LoVo (cell line): ENCODE measurements around the gene ZNF516.
"Not testable (repeated sequence)": the region's sequence is repeated elsewhere in the genome, so short reads cannot be mapped to it uniquely, and the experiment has no call there.

ENCODE experiments used
- DNase-seq: peaks from one replicate; pipeline ENCODE4 v3.0.0-alpha.2; 2016; ENCODE audit warnings: low spot score

Gene ZNF516

GRCh38 chr18:76495006-76495370 lies at the start of gene ZNF516:
ZNF516 (minus strand) TSS chr18:76495242; CDS start chr18:76443054, 52,188 bp downstream.
- DNase-seq: no peak

GRCh38 chr18:76538846-76539245 lies 43.8 kb upstream of the ZNF516 start:
- no peak for DNase-seq

- no peak for DNase-seq
Observed at GRCh38 chr18:76537621-76538020, 42.6 kb upstream of the ZNF516 start.

DNA sequence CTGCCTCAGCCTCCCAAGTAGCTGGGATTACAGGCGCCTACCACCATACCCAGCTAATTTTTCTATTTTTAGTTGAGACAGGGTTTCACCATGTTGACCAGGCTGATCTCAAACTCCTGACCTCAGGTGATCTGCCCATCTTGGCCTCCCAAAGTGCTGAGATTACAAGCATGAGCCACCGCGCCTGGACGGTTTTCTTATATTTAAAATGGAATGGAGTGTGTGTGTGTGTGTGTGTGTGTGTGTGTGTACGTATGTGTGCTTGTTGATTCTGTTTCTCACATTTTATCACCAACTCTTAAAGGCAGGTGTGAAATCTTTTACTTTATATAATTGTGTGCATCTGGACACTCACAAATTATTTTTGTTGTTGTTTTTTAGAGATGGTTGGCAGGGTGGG lies 41.6 kb upstream of the ZNF516 start:
- not testable (repeated sequence) for DNase-seq

DNA sequence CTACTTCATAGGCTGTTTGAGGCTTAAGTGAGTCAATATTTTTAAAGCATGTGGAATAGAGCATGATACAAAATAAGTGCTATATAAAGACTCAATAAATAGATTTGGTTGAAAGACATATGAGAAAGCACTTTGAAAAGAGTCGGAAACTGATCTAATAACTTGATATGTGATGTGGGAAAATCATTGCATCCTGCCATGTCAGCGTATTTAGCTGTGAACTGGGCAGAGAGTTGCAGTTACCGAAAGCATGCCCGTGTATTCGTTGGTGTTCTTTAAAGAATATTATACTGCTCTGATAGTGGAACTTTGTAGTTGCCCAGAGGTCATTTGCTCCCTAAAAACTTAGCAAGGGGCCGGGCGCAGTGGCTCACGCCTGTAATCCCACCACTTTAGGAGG lies 37.8 kb upstream of the ZNF516 start:
- no peak for DNase-seq

GRCh38 chr18:76530846-76531245 lies 35.8 kb upstream of the ZNF516 start:
- no peak for DNase-seq

DNA sequence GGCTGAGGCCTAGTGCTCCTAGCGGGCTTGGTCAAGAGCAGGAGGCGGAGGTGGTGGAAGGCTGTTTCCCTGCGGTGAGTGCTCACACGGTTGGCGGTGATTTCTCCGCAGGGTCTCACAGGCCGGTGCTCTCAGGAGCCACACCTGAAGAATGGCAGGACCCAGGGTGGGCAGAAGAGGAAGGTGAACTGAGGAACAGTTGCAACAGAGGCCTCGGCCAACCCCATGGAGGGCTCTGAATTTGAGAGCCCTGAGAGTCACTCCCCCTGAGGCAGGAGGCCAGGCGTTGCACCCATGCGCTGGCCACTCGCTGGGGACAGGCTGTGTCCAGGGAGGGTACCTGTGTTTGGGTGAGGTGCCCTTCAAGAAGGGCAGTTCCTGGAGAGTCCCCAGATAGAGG lies 35.3 kb upstream of the ZNF516 start:
- DNase-seq: no peak

DNA sequence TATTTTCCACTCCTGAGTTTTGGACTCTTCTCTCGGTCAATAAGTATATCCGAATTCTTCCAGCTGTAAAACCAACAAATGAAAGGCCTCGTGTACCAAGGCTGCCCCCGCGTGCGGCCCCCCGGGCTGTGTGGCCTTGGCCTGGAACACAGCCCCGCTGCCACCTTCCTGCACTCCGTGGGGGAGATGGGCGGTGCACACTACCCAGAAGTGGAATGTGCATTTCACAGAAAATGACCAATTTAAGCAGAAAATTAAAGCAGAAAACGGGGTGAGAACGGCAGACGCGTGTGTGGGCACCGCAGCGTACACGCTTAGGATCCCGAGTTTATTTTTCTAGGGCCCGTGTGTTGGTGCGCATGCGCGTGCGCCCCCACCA lies 34.4 kb upstream of the ZNF516 start:
- DNase-seq: no peak

GRCh38 chr18:76528477-76529432 lies 33.7 kb upstream of the ZNF516 start:
- DNase-seq: no peak

- no peak for DNase-seq
Observed at GRCh38 chr18:76525911-76526310, 30.9 kb upstream of the ZNF516 start.

GRCh38 chr18:76524900-76525698 lies 30.1 kb upstream of the ZNF516 start:
- DNase-seq: no peak

GRCh38 chr18:76524477-76524876 lies 29.4 kb upstream of the ZNF516 start:
- DNase-seq: no peak

DNA sequence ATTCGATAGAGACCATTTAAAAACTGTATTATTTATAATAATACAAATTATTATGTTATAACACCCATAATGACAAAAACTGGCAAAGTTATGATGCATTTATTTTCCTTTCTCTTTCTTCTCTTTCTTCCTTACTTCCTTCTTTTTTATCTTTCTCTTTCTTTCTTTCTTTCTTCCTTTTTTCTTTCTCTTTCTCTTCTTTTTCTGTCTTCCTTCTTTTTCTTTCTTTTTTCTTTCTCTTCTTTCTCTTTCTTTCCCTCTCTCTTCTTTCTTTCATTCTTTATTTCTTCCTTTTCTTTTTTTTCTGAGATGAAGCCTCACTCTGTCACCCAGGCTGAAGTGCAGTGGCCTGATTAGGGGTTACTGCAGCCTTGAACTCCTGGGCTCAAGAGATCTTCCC lies 27.5 kb upstream of the ZNF516 start:
- no peak for DNase-seq

GRCh38 chr18:76522122-76522503 lies 27.1 kb upstream of the ZNF516 start:
- no peak for DNase-seq

DNA sequence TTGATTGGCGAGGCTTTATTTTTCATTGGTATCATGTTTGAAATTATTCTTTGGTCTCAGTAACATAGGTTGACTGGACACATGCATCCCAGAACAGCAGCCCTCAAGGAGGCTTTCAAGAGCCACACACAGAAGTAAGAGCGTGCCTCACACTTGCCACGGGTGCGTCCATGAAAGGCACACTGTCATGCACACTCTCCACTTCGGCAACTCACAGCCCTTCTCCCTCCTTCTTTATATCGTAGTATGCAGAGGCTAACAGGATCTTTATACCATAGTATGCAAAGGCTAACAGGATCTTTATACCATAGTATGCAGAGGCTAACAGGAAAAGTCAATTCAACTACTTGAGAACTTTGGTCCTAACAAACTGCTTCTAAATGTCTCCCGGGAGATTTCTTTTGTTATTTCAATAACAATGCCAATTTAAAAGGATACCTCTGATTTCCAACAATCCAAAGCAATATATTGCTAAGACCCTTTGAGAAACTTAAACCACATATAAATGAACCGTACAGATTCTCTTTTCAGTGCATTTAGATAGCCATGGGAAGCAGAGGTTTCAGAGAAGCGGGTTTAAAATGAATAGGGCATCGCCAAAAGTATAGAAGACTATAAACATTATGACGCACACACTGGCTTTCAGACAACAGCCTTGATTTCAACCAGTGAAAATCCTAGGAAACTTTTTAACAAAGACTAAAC lies 26.5 kb upstream of the ZNF516 start:
- no peak for DNase-seq

GRCh38 chr18:76518860-76519538 lies 24.0 kb upstream of the ZNF516 start:
- DNase-seq: no peak

GRCh38 chr18:76518123-76518859 lies 23.2 kb upstream of the ZNF516 start:
- no peak for DNase-seq

GRCh38 chr18:76515576-76515975 lies 20.5 kb upstream of the ZNF516 start:
- no peak for DNase-seq

DNA sequence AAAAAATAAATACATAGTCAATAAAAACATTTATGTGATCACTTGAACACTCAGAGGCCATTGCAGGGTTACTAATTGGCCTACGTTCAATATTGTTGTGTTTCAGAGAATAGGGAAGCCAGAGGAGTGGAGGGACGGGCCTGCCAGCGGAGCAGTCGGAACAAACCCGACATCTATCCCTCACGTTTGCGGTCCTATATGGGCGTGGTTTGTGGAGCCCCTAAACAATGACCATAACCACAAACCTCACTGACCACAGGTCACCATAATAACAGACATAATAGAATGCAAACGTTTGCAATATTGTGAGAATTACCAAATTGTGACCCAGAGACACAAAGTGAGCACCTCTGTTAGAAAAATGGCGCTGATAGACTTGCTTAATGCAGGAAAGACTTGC lies 19.5 kb upstream of the ZNF516 start:
- DNase-seq: no peak

DNA sequence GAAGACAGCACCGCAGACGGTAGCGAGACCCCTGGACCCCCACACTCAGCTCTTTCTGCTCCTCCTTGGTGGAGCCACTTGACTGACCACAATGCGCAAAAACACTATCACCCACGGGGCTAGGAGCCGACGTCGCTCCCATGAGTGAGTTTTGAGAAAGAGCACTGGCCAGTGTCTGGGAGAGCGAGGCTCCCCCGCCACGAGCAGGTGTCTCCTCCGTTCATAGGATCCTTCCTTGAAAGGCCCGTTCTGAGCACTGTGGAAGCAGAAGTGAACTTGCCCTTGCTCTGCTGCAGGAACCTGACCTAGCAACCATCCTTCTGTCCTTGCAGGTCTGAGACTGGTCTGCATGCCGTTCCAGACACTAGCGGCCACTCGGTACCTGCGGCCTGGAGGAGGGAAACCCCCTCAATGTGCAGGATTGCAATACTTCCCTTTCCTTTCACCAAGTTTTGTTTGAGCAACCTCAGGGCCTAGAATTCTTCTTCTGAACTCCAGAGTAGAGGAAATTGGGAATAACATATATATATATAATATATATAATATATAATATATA lies 12.9 kb upstream of the ZNF516 start:
- DNase-seq: no peak
